ENCODE measurements around the gene SGTA.

Gene SGTA

GRCh38 chr19:2810141-2811091 is 27.3 kb upstream of the SGTA start:
- no peak overlapping the region for H3K4me3 ChIP-seq (ENCODE audit: low read depth, low read length)

GRCh38 chr19:2809387-2810140 is 26.5 kb upstream of the SGTA start:
- no peak overlapping the region for H3K4me3 ChIP-seq (ENCODE audit: low read depth, low read length)

- no peak overlapping the region for H3K4me3 ChIP-seq (ENCODE audit: low read depth, low read length)
Observed at GRCh38 chr19:2808129-2808941, 25.3 kb upstream of the SGTA start.

- no peak overlapping the region for H3K4me3 ChIP-seq (ENCODE audit: low read depth, low read length)
Observed at GRCh38 chr19:2807379-2808128, 24.5 kb upstream of the SGTA start.

- no peak overlapping the region for H3K4me3 ChIP-seq (ENCODE audit: low read depth, low read length)
Observed at GRCh38 chr19:2806736-2807378, 23.8 kb upstream of the SGTA start.

GRCh38 chr19:2805991-2806649 is 23.0 kb upstream of the SGTA start:
- H3K4me3 ChIP-seq (ENCODE audit: low read depth, low read length), result no peak overlapping the region

GRCh38 chr19:2805261-2805900 is 22.3 kb upstream of the SGTA start:
- no peak overlapping the region for H3K4me3 ChIP-seq (ENCODE audit: low read depth, low read length)

GRCh38 chr19:2804156-2805004 is 21.3 kb upstream of the SGTA start:
- no peak overlapping the region for H3K4me3 ChIP-seq (ENCODE audit: low read depth, low read length)

- H3K4me3 ChIP-seq (ENCODE audit: low read depth, low read length), result no peak overlapping the region
Observed at GRCh38 chr19:2803486-2804155, 20.5 kb upstream of the SGTA start.

GRCh38 chr19:2802826-2803225 is 19.8 kb upstream of the SGTA start:
- H3K4me3 ChIP-seq (ENCODE audit: low read depth, low read length), result no peak overlapping the region

- H3K4me3 ChIP-seq (ENCODE audit: low read depth, low read length), result no peak overlapping the region
Observed at GRCh38 chr19:2800506-2800905, 17.4 kb upstream of the SGTA start.

- no peak overlapping the region for H3K4me3 ChIP-seq (ENCODE audit: low read depth, low read length)
Observed at GRCh38 chr19:2799273-2800020, 16.4 kb upstream of the SGTA start.

GRCh38 chr19:2798733-2799132 is 15.7 kb upstream of the SGTA start:
- no peak overlapping the region for H3K4me3 ChIP-seq (ENCODE audit: low read depth, low read length)

- H3K4me3 ChIP-seq (ENCODE audit: low read depth, low read length), result no peak overlapping the region
Observed at GRCh38 chr19:2798158-2798685, 15.1 kb upstream of the SGTA start.

GRCh38 chr19:2797280-2797679 is 14.2 kb upstream of the SGTA start:
- H3K4me3 ChIP-seq (ENCODE audit: low read depth, low read length), result no peak overlapping the region

GRCh38 chr19:2796659-2797266 is 13.7 kb upstream of the SGTA start:
- no peak overlapping the region for H3K4me3 ChIP-seq (ENCODE audit: low read depth, low read length)

Data from iPS-11a (cell line).